HL-60 (cell line): ENCODE data around the gene BDH1.

Experiments
- DNase-seq, 2 experiments: peaks; one replicate each; pipeline ENCODE4 v3.0.0-alpha.2; 2010 to 2020; ENCODE audit warnings: low read depth in 1 of 2, low spot score in 1 of 2
- H3K27ac ChIP-seq: fragments of 250-450 bp; sonication (Bioruptor Pico); replicated peaks from 2 replicates; pipeline ENCODE4 v1.5.1; 2020; ENCODE audit warnings: mild to moderate bottlenecking, moderate library complexity
- H3K27me3 ChIP-seq: fragments of 250-450 bp; sonication (Bioruptor Pico); 2 replicates; pipeline ENCODE4 v1.5.1; 2021; ENCODE audit warnings: mild to moderate bottlenecking, moderate library complexity; ENCODE audit not compliant: insufficient read depth, poor library complexity, severe bottlenecking
- H3K4me3 ChIP-seq: replicated peaks from 2 replicates; pipeline ENCODE4 v1.5.1; 2011; ENCODE audit warnings: mild to moderate bottlenecking, control low read depth, low read length; ENCODE audit not compliant: insufficient read depth
- CTCF ChIP-seq: IDR thresholded peaks from one replicate; pipeline ENCODE4 v1.5.1; 2011; ENCODE audit warnings: low read length, control low read depth, inconsistent platforms; ENCODE audit not compliant: insufficient read depth
- GABPA ChIP-seq: IDR thresholded peaks from 2 replicates; pipeline ENCODE4 v1.6.1; 2012; ENCODE audit warnings: low read depth
- POLR2AphosphoS5 ChIP-seq: IDR thresholded peaks from 2 replicates; pipeline ENCODE4 v1.6.1; 2012; ENCODE audit warnings: low read depth
- SPI1 ChIP-seq: IDR thresholded peaks from 2 replicates; pipeline ENCODE4 v1.6.1; 2012; ENCODE audit warnings: low read depth, mild to moderate bottlenecking, borderline replicate concordance
- TF ChIP-seq, protein P1 (sequence below): IDR thresholded peaks from 2 replicates; pipeline ENCODE4 v1.6.1; 2012; ENCODE audit warnings: low read depth; ENCODE audit not compliant: insufficient replicate concordance

BDH1 gene

GRCh38 chr3:197464794-197465193 lies 91.0 kb downstream of the BDH1 start:
- DNase-seq = no peak
- TF ChIP-seq SPI1 = no peak
- no peak for TF ChIP-seq GABPA
- TF ChIP-seq, protein P1, sequence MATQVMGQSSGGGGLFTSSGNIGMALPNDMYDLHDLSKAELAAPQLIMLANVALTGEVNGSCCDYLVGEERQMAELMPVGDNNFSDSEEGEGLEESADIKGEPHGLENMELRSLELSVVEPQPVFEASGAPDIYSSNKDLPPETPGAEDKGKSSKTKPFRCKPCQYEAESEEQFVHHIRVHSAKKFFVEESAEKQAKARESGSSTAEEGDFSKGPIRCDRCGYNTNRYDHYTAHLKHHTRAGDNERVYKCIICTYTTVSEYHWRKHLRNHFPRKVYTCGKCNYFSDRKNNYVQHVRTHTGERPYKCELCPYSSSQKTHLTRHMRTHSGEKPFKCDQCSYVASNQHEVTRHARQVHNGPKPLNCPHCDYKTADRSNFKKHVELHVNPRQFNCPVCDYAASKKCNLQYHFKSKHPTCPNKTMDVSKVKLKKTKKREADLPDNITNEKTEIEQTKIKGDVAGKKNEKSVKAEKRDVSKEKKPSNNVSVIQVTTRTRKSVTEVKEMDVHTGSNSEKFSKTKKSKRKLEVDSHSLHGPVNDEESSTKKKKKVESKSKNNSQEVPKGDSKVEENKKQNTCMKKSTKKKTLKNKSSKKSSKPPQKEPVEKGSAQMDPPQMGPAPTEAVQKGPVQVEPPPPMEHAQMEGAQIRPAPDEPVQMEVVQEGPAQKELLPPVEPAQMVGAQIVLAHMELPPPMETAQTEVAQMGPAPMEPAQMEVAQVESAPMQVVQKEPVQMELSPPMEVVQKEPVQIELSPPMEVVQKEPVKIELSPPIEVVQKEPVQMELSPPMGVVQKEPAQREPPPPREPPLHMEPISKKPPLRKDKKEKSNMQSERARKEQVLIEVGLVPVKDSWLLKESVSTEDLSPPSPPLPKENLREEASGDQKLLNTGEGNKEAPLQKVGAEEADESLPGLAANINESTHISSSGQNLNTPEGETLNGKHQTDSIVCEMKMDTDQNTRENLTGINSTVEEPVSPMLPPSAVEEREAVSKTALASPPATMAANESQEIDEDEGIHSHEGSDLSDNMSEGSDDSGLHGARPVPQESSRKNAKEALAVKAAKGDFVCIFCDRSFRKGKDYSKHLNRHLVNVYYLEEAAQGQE = no peak
- TF ChIP-seq POLR2AphosphoS5 = no peak
- no peak for TF ChIP-seq CTCF
- Histone ChIP-seq H3K4me3 (no peak overlapping the region), H3K27ac (no peak overlapping the region), H3K27me3 (peaks cover 23% of the 10 kb centered on the region)

- peaks cover 18% of the 10 kb centered on the region for H3K27me3 ChIP-seq
- no peak for DNase-seq
- TF ChIP-seq, protein P1 = no peak
- TF ChIP-seq GABPA = no peak
- TF ChIP-seq SPI1 = no peak
- no peak for TF ChIP-seq POLR2AphosphoS5
- no peak for TF ChIP-seq CTCF
- H3K4me3 ChIP-seq = no peak overlapping the region
- no peak overlapping the region for H3K27ac ChIP-seq
These were observed 92.5 kb downstream of the BDH1 start for GRCh38 chr3:197463279-197463678.

DNA sequence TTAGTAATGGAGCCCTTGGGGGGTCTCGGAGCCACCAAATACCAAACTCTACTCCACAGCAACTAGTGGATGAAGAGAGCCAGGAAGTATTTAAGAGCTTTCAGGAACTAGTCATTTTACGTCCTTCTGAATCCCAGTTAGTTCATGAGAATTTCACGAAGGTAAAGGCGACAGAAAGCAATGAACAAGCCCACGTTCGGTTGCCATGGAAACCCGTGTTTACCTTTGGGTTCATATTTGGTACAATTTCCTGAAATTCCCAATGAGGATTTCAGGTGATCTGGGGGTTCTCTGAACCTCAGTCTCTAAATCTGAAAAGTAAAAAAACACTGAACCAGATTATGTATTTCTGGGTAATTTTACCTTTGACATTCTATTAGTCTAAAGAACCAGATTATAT lies 93.0 kb downstream of the BDH1 start:
- no peak for TF ChIP-seq SPI1
- TF ChIP-seq GABPA = no peak
- TF ChIP-seq, protein P1 = no peak
- TF ChIP-seq POLR2AphosphoS5 = no peak
- TF ChIP-seq CTCF = no peak
- no peak for DNase-seq
- no peak overlapping the region for H3K4me3 ChIP-seq
- no peak overlapping the region for H3K27ac ChIP-seq
- peaks cover 18% of the 10 kb centered on the region for H3K27me3 ChIP-seq
